A549 (cell line): ENCODE measurements around the gene MROH7.

Experiments used
- REST ChIP-seq: fragments of 200-600 bp; sonication (generic); IDR thresholded peaks from 2 replicates; pipeline ENCODE4 v1.6.1; 2016; ENCODE audit warnings: antibody characterized with exemption, mild to moderate bottlenecking, moderate library complexity
- TF ChIP-seq, protein P1 (sequence below): fragments of >200 bp; sonication (Bioruptor Twin); formaldehyde crosslinking; IDR thresholded peaks from 3 replicates; pipeline ENCODE4 v1.5.1; 2016

DNA sequence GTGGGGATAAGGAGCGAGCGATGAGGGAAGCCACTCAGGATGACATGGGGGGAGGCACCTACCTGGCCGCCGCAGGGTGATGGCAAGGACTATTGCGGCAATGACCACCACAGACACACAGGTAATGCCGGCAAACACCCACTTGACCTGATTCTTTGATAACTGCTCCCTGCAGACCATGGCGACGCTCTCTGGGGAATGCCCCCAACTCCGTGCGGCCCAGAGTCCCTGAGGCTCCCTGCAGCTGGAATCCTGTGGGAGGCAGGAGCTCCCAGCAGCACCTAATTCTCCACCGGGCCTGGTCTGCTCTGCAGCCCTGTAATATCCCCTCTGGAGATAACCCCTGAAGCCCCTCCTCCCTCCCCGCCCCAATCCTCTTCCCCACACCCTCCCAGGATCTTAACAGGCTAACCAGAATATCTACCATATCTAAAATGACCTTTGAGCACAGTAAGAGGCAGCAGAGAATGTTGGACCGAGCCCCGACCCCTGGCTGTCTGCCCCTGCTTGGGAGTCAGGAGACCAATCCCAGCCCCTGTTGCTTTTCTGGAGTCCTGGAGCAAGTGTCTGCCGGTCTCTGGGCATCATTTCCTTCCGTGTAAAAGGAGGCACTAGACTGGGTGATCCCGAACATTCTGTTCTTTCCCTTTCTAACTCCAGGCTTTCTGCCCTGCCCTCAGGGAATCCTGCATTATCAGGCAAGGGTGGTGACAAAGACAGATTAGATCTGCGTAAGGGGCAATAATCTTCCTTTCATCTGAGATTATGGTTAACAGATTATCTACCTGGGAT lies 18.2 kb upstream of the MROH7 start, which contains the start of gene FAM151A:
- no peak for TF ChIP-seq REST
- TF ChIP-seq, protein P1, sequence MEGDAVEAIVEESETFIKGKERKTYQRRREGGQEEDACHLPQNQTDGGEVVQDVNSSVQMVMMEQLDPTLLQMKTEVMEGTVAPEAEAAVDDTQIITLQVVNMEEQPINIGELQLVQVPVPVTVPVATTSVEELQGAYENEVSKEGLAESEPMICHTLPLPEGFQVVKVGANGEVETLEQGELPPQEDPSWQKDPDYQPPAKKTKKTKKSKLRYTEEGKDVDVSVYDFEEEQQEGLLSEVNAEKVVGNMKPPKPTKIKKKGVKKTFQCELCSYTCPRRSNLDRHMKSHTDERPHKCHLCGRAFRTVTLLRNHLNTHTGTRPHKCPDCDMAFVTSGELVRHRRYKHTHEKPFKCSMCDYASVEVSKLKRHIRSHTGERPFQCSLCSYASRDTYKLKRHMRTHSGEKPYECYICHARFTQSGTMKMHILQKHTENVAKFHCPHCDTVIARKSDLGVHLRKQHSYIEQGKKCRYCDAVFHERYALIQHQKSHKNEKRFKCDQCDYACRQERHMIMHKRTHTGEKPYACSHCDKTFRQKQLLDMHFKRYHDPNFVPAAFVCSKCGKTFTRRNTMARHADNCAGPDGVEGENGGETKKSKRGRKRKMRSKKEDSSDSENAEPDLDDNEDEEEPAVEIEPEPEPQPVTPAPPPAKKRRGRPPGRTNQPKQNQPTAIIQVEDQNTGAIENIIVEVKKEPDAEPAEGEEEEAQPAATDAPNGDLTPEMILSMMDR = no peak
